ENCODE data around the gene RPL10.

The RPL10 gene

DNA sequence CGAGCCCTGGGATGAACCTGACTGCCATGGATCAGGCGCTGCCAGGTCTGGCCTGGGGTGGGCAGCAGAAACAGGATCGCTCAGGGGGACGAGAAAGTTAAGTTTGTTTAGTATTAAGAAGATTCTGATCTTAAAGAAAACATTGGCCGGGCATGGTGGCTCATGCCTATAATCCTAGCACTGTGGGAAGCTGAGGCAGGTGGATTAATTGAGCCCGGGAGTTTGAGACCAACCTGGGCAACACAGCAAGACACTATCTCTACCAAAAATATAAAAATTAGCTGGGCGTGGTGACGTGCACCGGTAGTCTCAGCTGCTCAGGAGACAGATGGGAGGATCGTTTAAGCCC is 23.0 kb upstream of the RPL10 start:
- peaks cover 36 to 80% (median 61%) of the 10 kb centered on the region in 11 experiments for H3K9me3 ChIP-seq (replicated peaks in 1 of 11)
- H3K36me3 ChIP-seq: no peaks in the 10 kb centered on the region
- H3K4me1 ChIP-seq: peaks cover 33 to 43% (median 37%) of the 10 kb centered on the region in 10 experiments
- TF ChIP-seq Cebpa-rat (IDR thresholded peaks at IDR 0.05): no peak
- H4K20me1 ChIP-seq: peaks cover 0 to 31% (median 10%) of the 10 kb centered on the region in 11 experiments; a peak in 15 of 22 replicates
- no peak overlapping the region for H3K27ac ChIP-seq
- H3K4me2 ChIP-seq: peak overlapping the region; percentile 56 to 90 (median 82); a peak in 18 of 22 replicates
- 0 out of 22 replicates have a peak overlapping the region, but pooled peaks of 2 of the 11 experiments have one; percentile 23 to 71 for H3K9ac ChIP-seq
- peaks cover 8 to 42% (median 37%) of the 10 kb centered on the region in 11 experiments for H3K27me3 ChIP-seq
- H3K4me3 ChIP-seq: no peak overlapping the region

DNA sequence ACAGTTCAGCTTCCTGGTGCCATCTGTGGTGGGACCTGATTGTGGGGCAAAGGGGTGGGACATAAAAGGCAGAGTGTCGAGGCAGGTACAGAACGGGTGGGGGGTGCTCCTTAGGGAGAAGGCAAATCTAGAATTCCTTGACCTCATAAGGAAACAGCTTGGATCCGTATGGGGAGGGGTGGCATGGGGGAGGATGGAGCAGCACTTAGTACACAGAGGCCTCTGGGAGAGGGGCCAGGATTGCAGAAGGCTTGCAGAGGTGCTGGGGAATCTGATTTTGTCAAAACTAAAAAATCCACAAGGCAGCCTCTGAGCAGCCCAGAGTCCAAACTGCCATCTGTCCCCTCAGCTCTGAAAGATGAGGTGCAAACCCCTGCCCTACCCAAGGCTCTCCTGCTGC is 21.4 kb upstream of the RPL10 start:
- peak overlapping the region in 2 of 11 experiments; percentile 83 to 86; a peak in 1 of 22 replicates for H3K9ac ChIP-seq
- H3K4me3 ChIP-seq: no peak overlapping the region
- no peak for TF ChIP-seq Cebpa-rat (IDR thresholded peaks at IDR 0.05)
- H4K20me1 ChIP-seq: peaks cover 0 to 32% (median 16%) of the 10 kb centered on the region in 11 experiments; a peak in 15 of 22 replicates
- H3K4me1 ChIP-seq: peaks cover 39 to 50% (median 44%) of the 10 kb centered on the region in 10 experiments
- peaks cover 0 to 6% (median 0%) of the 10 kb centered on the region in 11 experiments; a peak in 3 of 22 replicates for H3K36me3 ChIP-seq
- peaks cover 8 to 39% (median 33%) of the 10 kb centered on the region in 11 experiments for H3K27me3 ChIP-seq
- H3K9me3 ChIP-seq (replicated peaks in 1 of 11): peaks cover 28 to 74% (median 61%) of the 10 kb centered on the region in 11 experiments
- H3K27ac ChIP-seq: peak overlapping the region in 1 of 11 experiments; percentile 22; a peak in 1 of 22 replicates
- peak overlapping the region in 7 of 11 experiments; percentile 68 to 85 (median 82); a peak in 6 of 22 replicates for H3K4me2 ChIP-seq

DNA sequence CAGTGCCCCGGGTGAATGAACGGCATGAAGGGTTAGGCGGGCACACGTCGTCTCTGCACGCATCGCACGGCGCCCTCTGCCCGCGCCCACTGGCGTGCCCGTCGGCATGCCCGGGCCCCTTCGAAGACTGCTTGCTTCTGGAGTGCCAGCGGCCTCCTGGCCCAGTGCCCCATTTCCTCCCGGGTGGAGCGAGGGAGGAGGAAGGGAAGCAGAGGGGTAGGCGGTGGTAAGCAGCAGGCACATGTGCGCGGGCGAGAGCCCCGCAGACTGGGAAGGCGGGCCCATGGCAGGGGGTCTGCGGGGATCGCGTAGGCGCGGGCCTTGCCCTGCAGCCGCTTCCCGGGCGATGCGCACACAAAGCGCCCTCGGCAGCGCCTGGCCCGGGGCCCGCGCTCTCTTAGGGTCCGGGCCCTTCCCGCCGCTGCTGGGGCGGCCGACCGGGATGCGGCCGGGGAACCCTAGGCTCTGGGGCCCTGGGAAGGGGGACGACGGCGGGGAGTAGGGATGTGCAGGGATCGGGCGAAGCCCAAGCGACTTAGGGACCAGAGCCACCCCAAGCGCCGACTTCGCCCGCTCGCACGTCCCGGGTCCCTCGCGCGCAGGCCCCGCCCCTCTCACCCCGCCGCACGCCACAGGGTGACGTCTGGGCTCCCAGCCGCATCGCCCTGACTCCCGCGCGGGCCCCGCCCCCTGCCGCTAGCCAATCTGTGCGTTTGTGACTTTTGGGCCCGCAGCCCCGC is 19.9 kb upstream of the RPL10 start:
- Histone ChIP-seq H4K20me1 (peaks cover 0 to 26% (median 11%) of the 10 kb centered on the region in 11 experiments; a peak in 10 of 22 replicates), H3K27ac (peak overlapping the region; percentile 33 to 93 (median 91); a peak in 21 of 22 replicates), H3K4me2 (peak overlapping the region; percentile 68 to 88 (median 83)), H3K36me3 (peaks cover 0 to 9% (median 0%) of the 10 kb centered on the region in 11 experiments; a peak in 4 of 22 replicates), H3K4me1 (peaks cover 28 to 40% (median 35%) of the 10 kb centered on the region in 10 experiments), H3K4me3 (peak overlapping the region; percentile 43 to 68 (median 58)), H3K9ac (peak overlapping the region; percentile 63 to 89 (median 85); a peak in 21 of 22 replicates), H3K9me3 (replicated peaks in 1 of 11) (peaks cover 26 to 63% (median 51%) of the 10 kb centered on the region in 11 experiments), H3K27me3 (peaks cover 0 to 27% (median 21%) of the 10 kb centered on the region in 11 experiments; a peak in 21 of 22 replicates)
- no peak for TF ChIP-seq Cebpa-rat (IDR thresholded peaks at IDR 0.05)

DNA sequence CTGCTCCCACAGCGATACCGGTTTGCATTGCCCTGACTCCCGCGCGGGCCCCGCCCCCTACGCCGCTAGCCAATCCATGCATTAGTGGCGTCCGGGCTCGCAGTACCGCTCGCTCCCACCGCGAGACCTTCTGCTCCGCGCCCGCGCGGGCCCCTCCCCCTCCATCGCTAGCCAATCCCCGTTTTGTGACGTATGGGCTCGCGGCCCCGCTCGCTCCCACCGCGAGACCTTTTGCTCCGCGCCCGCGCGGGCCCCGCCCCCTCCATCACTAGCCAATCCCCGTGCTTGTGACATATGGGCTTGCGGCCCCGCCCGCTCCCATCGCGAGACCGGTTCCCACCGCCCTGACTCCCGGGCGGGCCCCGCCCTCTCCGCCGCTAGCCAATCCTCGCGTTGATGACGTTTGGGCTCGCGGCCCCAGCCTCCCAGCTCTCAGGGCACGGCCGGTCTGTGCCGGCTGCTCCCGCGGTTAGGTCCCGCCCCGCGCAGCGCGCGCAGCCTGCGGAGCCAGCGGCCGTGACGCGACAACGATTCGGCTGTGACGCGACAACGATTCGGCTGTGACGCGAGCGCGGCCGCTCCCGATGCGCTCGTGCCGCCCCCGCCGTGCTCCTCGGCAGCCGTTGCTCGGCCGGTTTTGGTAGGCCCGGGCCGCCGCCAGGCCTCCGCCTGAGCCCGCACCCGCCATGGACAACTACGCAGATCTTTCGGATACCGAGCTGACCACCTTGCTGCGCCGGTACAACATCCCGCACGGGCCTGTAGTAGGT is 19.2 kb upstream of the RPL10 start, which contains the start of gene EMD:
Gene EMD (plus strand): TSS at position 497 of the 770 bp plus-strand sequence. CDS start 190 bp downstream, at position 687.
- H3K9ac ChIP-seq: peak within 1 kb of the TSS; percentile 95 to 99 (median 97)
- TF ChIP-seq Cebpa-rat (IDR thresholded peaks at IDR 0.05): no peak
- peak within 1 kb of the TSS; percentile 88 to 92 (median 89) for H3K4me2 ChIP-seq
- H3K36me3 ChIP-seq: peaks cover 0 to 9% (median 0%) of the 10 kb centered on the region in 11 experiments; a peak in 4 of 22 replicates
- H3K4me1 ChIP-seq: peaks cover 22 to 34% (median 28%) of the 10 kb centered on the region in 10 experiments
- H3K4me3 ChIP-seq: peak within 1 kb of the TSS; percentile 77 to 90 (median 82)
- peaks cover 0 to 22% (median 11%) of the 10 kb centered on the region in 11 experiments; a peak in 10 of 22 replicates for H4K20me1 ChIP-seq
- peak within 1 kb of the TSS; percentile 92 to 98 (median 95) for H3K27ac ChIP-seq
- peaks cover 26 to 62% (median 46%) of the 10 kb centered on the region in 11 experiments for H3K9me3 ChIP-seq (replicated peaks in 1 of 11)
- H3K27me3 ChIP-seq: peaks cover 3 to 27% (median 14%) of the 10 kb centered on the region in 11 experiments

DNA sequence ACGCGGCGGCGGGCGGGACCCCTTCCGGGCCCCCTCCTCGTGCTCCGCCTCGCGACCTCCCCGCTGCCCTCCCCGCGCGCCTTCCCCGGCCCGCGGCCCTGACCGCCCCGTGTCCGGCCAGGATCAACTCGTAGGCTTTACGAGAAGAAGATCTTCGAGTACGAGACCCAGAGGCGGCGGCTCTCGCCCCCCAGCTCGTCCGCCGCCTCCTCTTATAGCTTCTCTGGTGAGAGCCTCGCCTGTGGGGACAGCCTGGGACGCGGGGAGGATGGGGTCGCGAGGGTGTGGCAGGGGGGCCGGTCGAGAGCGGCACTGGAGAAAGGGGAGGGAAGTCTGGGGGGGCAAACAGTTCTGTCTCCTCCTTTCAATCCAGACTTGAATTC is 18.6 kb upstream of the RPL10 start:
- Histone ChIP-seq H3K4me2 (peak overlapping the region; percentile 88 to 92 (median 89)), H3K9me3 (replicated peaks in 1 of 11) (peaks cover 26 to 63% (median 44%) of the 10 kb centered on the region in 11 experiments)

DNA sequence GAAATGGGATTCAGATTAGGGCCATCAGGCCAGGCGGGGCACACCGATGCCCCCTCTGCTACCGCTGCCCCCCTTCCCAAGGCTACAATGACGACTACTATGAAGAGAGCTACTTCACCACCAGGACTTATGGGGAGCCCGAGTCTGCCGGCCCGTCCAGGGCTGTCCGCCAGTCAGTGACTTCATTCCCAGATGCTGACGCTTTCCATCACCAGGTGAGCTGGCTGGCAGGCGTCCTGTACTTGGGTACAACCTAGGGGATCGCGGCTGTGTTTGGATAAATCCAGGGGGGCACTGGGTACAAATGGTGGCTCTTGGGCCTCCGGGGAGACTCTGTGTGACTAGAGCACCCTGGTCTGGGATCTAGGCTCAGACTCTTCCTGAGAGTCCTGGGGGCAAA is 18.0 kb upstream of the RPL10 start:
- Histone ChIP-seq H4K20me1 (peaks cover 0 to 27% (median 11%) of the 10 kb centered on the region in 11 experiments; a peak in 9 of 22 replicates), H3K4me2 (peak overlapping the region; percentile 88 to 92 (median 89)), H3K4me3 (peak overlapping the region; percentile 77 to 90 (median 82)), H3K4me1 (peaks cover 27 to 32% (median 31%) of the 10 kb centered on the region in 10 experiments), H3K9me3 (replicated peaks in 1 of 11) (peaks cover 26 to 58% (median 44%) of the 10 kb centered on the region in 11 experiments), H3K36me3 (peaks cover 0 to 9% (median 0%) of the 10 kb centered on the region in 11 experiments; a peak in 4 of 22 replicates), H3K27ac (peak overlapping the region; percentile 92 to 98 (median 95); a peak in 21 of 22 replicates), H3K9ac (peak overlapping the region; percentile 95 to 99 (median 97)), H3K27me3 (peaks cover under 1 to 15% (median 3%) of the 10 kb centered on the region in 11 experiments; a peak in 15 of 22 replicates)
- no peak for TF ChIP-seq Cebpa-rat (IDR thresholded peaks at IDR 0.05)

More for the DNA sequence above, 18.6 kb upstream of the RPL10 start:
- no peak for TF ChIP-seq Cebpa-rat (IDR thresholded peaks at IDR 0.05)
- peak overlapping the region; percentile 92 to 98 (median 95) for H3K27ac ChIP-seq
- H3K9ac ChIP-seq: peak overlapping the region; percentile 95 to 99 (median 97)
- H3K36me3 ChIP-seq: peaks cover 0 to 9% (median 0%) of the 10 kb centered on the region in 11 experiments; a peak in 4 of 22 replicates
- H3K4me3 ChIP-seq: peak overlapping the region; percentile 77 to 90 (median 82)
- peaks cover 6 to 21% (median 9%) of the 10 kb centered on the region in 11 experiments; a peak in 18 of 22 replicates for H3K27me3 ChIP-seq
- H4K20me1 ChIP-seq: peaks cover 0 to 27% (median 11%) of the 10 kb centered on the region in 11 experiments; a peak in 9 of 22 replicates
- H3K4me1 ChIP-seq: peaks cover 27 to 34% (median 30%) of the 10 kb centered on the region in 10 experiments

DNA sequence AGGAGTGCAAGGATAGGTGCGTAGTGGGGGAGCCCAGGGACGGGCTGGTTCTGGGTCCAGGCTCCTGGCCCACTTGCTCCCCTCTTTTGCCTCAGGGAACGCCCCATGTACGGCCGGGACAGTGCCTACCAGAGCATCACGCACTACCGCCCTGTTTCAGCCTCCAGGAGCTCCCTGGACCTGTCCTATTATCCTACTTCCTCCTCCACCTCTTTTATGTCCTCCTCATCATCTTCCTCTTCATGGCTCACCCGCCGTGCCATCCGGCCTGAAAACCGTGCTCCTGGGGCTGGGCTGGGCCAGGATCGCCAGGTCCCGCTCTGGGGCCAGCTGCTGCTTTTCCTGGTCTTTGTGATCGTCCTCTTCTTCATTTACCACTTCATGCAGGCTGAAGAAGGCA is 17.4 kb upstream of the RPL10 start:
- Histone ChIP-seq H3K9ac (peak overlapping the region; percentile 95 to 99 (median 97); a peak in 20 of 22 replicates), H3K27me3 (peaks cover 0 to 11% (median 0%) of the 10 kb centered on the region in 11 experiments; a peak in 6 of 22 replicates), H3K9me3 (replicated peaks in 1 of 11) (peaks cover 26 to 54% (median 44%) of the 10 kb centered on the region in 11 experiments), H3K4me2 (peak overlapping the region; percentile 88 to 92 (median 89)), H3K27ac (peak overlapping the region in 4 of 11 experiments; percentile 94 to 97 (median 95); a peak in 2 of 22 replicates), H3K36me3 (peaks cover 0 to 9% (median 0%) of the 10 kb centered on the region in 11 experiments; a peak in 4 of 22 replicates), H3K4me1 (peaks cover 27 to 32% (median 30%) of the 10 kb centered on the region in 10 experiments), H4K20me1 (peaks cover 0 to 27% (median 11%) of the 10 kb centered on the region in 11 experiments; a peak in 9 of 22 replicates), H3K4me3 (peak overlapping the region; percentile 77 to 90 (median 82); a peak in 17 of 20 replicates)
- no peak for TF ChIP-seq Cebpa-rat (IDR thresholded peaks at IDR 0.05)
